A549 (cell line): Measurements from ENCODE around the gene RHOD.
A peak's percentile ranks its signal among the peaks of the same experiment; 100 is the strongest.

Experiments
- CTCF ChIP-seq: fragments of >200 bp; sonication (Bioruptor Twin); formaldehyde crosslinking; IDR thresholded peaks from 3 replicates; pipeline ENCODE4 v1.5.1; 2016
- EP300 ChIP-seq, 2 experiments: fragments of >200 bp; sonication (Bioruptor Twin); formaldehyde crosslinking; IDR thresholded peaks; 2 replicates in 1 of 2; 3 replicates in 1 of 2; pipeline ENCODE4 v1.6.1; 2016 to 2017
- FOSL2 ChIP-seq, 2 experiments: fragments of 450-650 bp in 1 of 2; fragments of >200 bp in 1 of 2; sonication (Bioruptor Twin) in 1 of 2; formaldehyde crosslinking; IDR thresholded peaks; 2 replicates each; pipeline versions ENCODE4 v1.5.0 to v1.6.1; 2016 to 2020; ENCODE audit warnings: mild to moderate bottlenecking in 1 of 2, moderate library complexity in 1 of 2
- HOXA7 ChIP-seq: fragments of 250-450 bp; sonication (Bioruptor Pico); IDR thresholded peaks from 2 replicates; pipeline ENCODE4 v1.5.0; 2020; ENCODE audit warnings: mild to moderate bottlenecking, moderate library complexity
- RCOR1 ChIP-seq: fragments of 150-350 bp; IDR thresholded peaks from 2 replicates; pipeline ENCODE4 v1.6.1; 2014; ENCODE audit warnings: antibody characterized with exemption, low read length, low read depth
- RFX5 ChIP-seq: fragments of 450-650 bp; IDR thresholded peaks from 2 replicates; pipeline ENCODE4 v1.7.1; 2014; ENCODE audit warnings: antibody characterized with exemption, mild to moderate bottlenecking, moderate library complexity

GRCh38 chr11:67054836-67055523 lies 1.7 kb upstream of the RHOD start:
- TF ChIP-seq FOSL2 (IDR thresholded peaks at IDR 0.05): no peak
- peak; percentile 74 for TF ChIP-seq FOSL2 (CRISPR knock-in tag; IDR thresholded peaks at IDR 0.05)
- peak; percentile 9; the same call in 2 of the 3 replicates for TF ChIP-seq CTCF
- peak; percentile 84; the same call in 1 of the 2 replicates for TF ChIP-seq RFX5
- 0 out of 2 replicates have a peak, but pooled peaks have one; percentile 37 for TF ChIP-seq RCOR1
- TF ChIP-seq EP300 (IDR thresholded peaks at IDR 0.05): peak in 1 of 2 experiments; percentile 43; a peak in 1 of 5 replicates
- peak; percentile 29; the same call in 1 of the 2 replicates for TF ChIP-seq HOXA7 (CRISPR knock-in tag)
